HepG2 (cell line): ENCODE data around the gene PIGC. TPM values are rescaled to one million over a fixed set of nuclear protein-coding genes. Genes with fewer than 3 reads are reported as not detected.

Experiments
- CAMTA2 ChIP-seq: sonication (generic); formaldehyde crosslinking; IDR thresholded peaks from 2 replicates; pipeline ENCODE4 v1.4.0; 2020; ENCODE audit warnings: mild to moderate bottlenecking, missing genetic modification reagents, borderline replicate concordance
- DPF2 ChIP-seq: sonication (generic); formaldehyde crosslinking; IDR thresholded peaks from 2 replicates; pipeline ENCODE4 v1.4.0; 2020; ENCODE audit warnings: mild to moderate bottlenecking, low read depth, missing genetic modification reagents, borderline replicate concordance
- EP300 ChIP-seq, 3 experiments: sonication (generic) in 1 of 3; formaldehyde crosslinking in 1 of 3; IDR thresholded peaks; 2 replicates each; pipeline versions ENCODE4 v1.5.1 to v1.6.1; 2011 to 2020; ENCODE audit warnings: low read depth in 2 of 3, low read length in 2 of 3, borderline replicate concordance in 1 of 3, improper control_type of control experiment in 1 of 3, mild to moderate bottlenecking in 1 of 3, missing genetic modification reagents in 1 of 3, moderate library complexity in 1 of 3
- FOXC1 ChIP-seq: sonication (generic); formaldehyde crosslinking; IDR thresholded peaks from 2 replicates; pipeline ENCODE4 v1.8.0; 2022; ENCODE audit warnings: mild to moderate bottlenecking, missing genetic modification reagents, borderline replicate concordance
- GTF2F1 ChIP-seq: fragments of 150-350 bp; IDR thresholded peaks from 2 replicates; pipeline ENCODE4 v1.6.1; 2014; ENCODE audit warnings: low read length
- KMT2A ChIP-seq: sonication (generic); formaldehyde crosslinking; IDR thresholded peaks from 2 replicates; pipeline ENCODE4 v1.4.0; 2020; ENCODE audit warnings: missing genetic modification reagents
- KMT2B ChIP-seq: IDR thresholded peaks from 2 replicates; pipeline ENCODE4 v1.6.1; 2016; ENCODE audit warnings: missing genetic modification reagents, missing compliant biosample characterization
- RARA ChIP-seq: IDR thresholded peaks from 2 replicates; pipeline ENCODE4 v1.6.1; 2016; ENCODE audit warnings: missing genetic modification reagents, missing compliant biosample characterization
- SMAD1 ChIP-seq: sonication (generic); formaldehyde crosslinking; IDR thresholded peaks from 2 replicates; pipeline ENCODE4 v1.4.0; 2020; ENCODE audit warnings: missing genetic modification reagents, low read depth, mild to moderate bottlenecking, borderline replicate concordance
- TRIM24 ChIP-seq: sonication (generic); formaldehyde crosslinking; IDR thresholded peaks from 2 replicates; pipeline ENCODE4 v1.8.0; 2022; ENCODE audit warnings: mild to moderate bottlenecking, missing genetic modification reagents
- XBP1 ChIP-seq: sonication (generic); formaldehyde crosslinking; IDR thresholded peaks from 2 replicates; pipeline ENCODE4 v1.5.0; 2020; ENCODE audit warnings: missing genetic modification reagents
- ZNF160 ChIP-seq: sonication (generic); formaldehyde crosslinking; IDR thresholded peaks from 2 replicates; pipeline ENCODE4 v1.8.0; 2022; ENCODE audit warnings: mild to moderate bottlenecking, inconsistent platforms, missing genetic modification reagents
- ZNF34 ChIP-seq: sonication (generic); formaldehyde crosslinking; IDR thresholded peaks from 2 replicates; pipeline ENCODE4 v1.4.0; 2020; ENCODE audit warnings: mild to moderate bottlenecking, missing genetic modification reagents, borderline replicate concordance
- ZNF558 ChIP-seq: sonication (generic); formaldehyde crosslinking; IDR thresholded peaks from 2 replicates; pipeline ENCODE4 v1.9.0; 2022; ENCODE audit warnings: mild to moderate bottlenecking, missing genetic modification reagents, borderline replicate concordance
- ZNF792 ChIP-seq: IDR thresholded peaks from 2 replicates; pipeline ENCODE4 v1.6.1; 2016
- ZSCAN21 ChIP-seq: sonication (generic); formaldehyde crosslinking; IDR thresholded peaks from 2 replicates; pipeline ENCODE4 v1.8.0; 2022; ENCODE audit warnings: mild to moderate bottlenecking, missing genetic modification reagents, moderate library complexity, borderline replicate concordance
- polyA plus RNA-seq, 8 experiments: library from polyadenylated mRNA; depleted of rRNA in 3 of 8; stranded (reverse) in 7 of 8; unstranded in 1 of 8; fragments of >200 nt; fragmentation: Illumina TruSeq in 4 of 8; extraction: Trizol in 4 of 8; gene quantifications; 2 replicates each; pipeline versions ENCODE4 v1.2.1 to v1.2.3, GENCODE V29; 2011 to 2016; ENCODE audit warnings: low read depth in 4 of 8, missing spikeins in 1 of 8, mixed read lengths in 1 of 8; ENCODE audit not compliant: insufficient read depth in 1 of 8
- total RNA-seq, 5 experiments: library from RNA; depleted of rRNA; stranded (reverse); fragments of >200 nt; fragmentation: Illumina TruSeq; extraction: Trizol; gene quantifications; 2 replicates each; pipeline ENCODE4 v1.2.3, GENCODE V29; 2016; ENCODE audit warnings: low read depth in 1 of 5
- TF ChIP-seq, protein P1 (sequence below), 2 experiments: fragments of 450-650 bp in 1 of 2; sonication (generic) in 1 of 2; formaldehyde crosslinking; IDR thresholded peaks; 2 replicates each; pipeline versions ENCODE4 v1.5.0 to v1.8.0; 2020 to 2022; ENCODE audit warnings: mild to moderate bottlenecking in 1 of 2, missing genetic modification reagents in 1 of 2
- TF ChIP-seq, protein P2 (sequence below): sonication (generic); formaldehyde crosslinking; IDR thresholded peaks from 2 replicates; pipeline ENCODE4 v1.5.0; 2020; ENCODE audit warnings: mild to moderate bottlenecking, missing genetic modification reagents, borderline replicate concordance
- TF ChIP-seq, protein P3 (sequence below): IDR thresholded peaks from 2 replicates; pipeline ENCODE4 v1.6.1; 2016; ENCODE audit warnings: low read depth, missing genetic modification reagents, missing compliant biosample characterization

PIGC gene
- total and polyA plus RNA-seq, 2 of the 13 experiments (the other 11 are each of a cell fraction or from before 2014, with no cell fraction given): 26.7 to 29.5 TPM

DNA sequence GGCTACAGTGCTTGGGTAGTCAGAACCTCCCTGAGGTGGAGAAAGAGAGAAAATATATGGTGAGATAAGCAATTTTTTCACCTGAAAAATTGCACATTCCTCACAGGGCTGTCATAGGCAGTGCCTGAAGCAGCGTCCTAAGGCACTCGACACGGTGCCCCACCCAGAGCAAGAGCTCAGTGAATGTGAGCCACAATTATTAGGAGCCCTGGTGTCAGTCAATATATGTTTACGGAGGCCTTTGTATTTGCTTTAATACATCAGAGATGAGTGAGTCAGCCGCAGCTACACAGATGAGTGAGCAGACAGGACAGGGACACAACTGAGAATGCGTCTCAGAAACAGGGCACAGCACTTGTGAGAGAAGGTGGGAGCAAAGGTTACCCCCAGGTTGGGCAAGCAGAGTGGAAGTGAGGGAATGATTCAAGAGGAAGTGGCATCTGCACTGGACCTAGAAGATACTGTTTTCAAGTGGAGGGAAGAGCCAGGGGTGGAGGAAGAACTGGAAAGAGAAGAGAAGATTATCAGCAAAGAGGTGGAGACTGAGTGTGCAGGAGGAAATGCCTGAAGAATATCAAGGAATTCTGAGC lies 5.2 kb upstream of the PIGC start (continued):
- TF ChIP-seq EP300 (IDR thresholded peaks at IDR 0.05; ENCODE audit: low read depth in 2 of 2, low read length in 2 of 2) (peak; percentile 7 to 60; a peak in 2 of 4 replicates), EP300 (CRISPR knock-in tag; IDR thresholded peaks at IDR 0.05; ENCODE audit: borderline replicate concordance) (peak; percentile 81), XBP1 (no peak), CAMTA2 (no peak), ZNF34 (CRISPR knock-in tag) (0 out of 2 replicates have a peak, but pooled peaks have one; percentile 58), GTF2F1 (no peak), ZNF558 (CRISPR knock-in tag) (no peak; the same call in 1 of the 2 replicates), RARA (CRISPR knock-in tag) (peak; percentile 65), ZNF792 (CRISPR knock-in tag) (no peak), KMT2B (CRISPR knock-in tag) (peak; percentile 42; the same call in 1 of the 2 replicates), SMAD1 (CRISPR knock-in tag) (no peak), ZSCAN21 (CRISPR knock-in tag) (no peak), DPF2 (CRISPR knock-in tag) (0 out of 2 replicates have a peak, but pooled peaks have one; percentile 53), ZNF160 (no peak), FOXC1 (CRISPR knock-in tag) (0 out of 2 replicates have a peak, but pooled peaks have one; percentile 10), KMT2A (no peak), TRIM24 (CRISPR knock-in tag) (no peak)
- TF ChIP-seq, protein P1, sequence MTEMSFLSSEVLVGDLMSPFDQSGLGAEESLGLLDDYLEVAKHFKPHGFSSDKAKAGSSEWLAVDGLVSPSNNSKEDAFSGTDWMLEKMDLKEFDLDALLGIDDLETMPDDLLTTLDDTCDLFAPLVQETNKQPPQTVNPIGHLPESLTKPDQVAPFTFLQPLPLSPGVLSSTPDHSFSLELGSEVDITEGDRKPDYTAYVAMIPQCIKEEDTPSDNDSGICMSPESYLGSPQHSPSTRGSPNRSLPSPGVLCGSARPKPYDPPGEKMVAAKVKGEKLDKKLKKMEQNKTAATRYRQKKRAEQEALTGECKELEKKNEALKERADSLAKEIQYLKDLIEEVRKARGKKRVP (CRISPR knock-in tag; IDR thresholded peaks at IDR 0.05): peak in 1 of 2 experiments; percentile 59; a peak in 1 of 4 replicates
- TF ChIP-seq, protein P2, sequence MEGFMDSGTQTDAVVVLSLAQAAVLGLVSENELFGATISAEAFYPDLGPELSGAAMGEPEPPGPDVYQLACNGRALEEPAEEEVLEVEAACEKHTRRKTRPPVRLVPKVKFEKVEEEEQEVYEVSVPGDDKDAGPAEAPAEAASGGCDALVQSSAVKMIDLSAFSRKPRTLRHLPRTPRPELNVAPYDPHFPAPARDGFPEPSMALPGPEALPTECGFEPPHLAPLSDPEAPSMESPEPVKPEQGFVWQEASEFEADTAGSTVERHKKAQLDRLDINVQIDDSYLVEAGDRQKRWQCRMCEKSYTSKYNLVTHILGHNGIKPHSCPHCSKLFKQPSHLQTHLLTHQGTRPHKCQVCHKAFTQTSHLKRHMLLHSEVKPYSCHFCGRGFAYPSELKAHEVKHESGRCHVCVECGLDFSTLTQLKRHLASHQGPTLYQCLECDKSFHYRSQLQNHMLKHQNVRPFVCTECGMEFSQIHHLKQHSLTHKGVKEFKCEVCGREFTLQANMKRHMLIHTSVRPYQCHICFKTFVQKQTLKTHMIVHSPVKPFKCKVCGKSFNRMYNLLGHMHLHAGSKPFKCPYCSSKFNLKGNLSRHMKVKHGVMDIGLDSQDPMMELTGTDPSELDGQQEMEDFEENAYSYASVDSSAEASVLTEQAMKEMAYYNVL: no peak
- TF ChIP-seq, protein P3, sequence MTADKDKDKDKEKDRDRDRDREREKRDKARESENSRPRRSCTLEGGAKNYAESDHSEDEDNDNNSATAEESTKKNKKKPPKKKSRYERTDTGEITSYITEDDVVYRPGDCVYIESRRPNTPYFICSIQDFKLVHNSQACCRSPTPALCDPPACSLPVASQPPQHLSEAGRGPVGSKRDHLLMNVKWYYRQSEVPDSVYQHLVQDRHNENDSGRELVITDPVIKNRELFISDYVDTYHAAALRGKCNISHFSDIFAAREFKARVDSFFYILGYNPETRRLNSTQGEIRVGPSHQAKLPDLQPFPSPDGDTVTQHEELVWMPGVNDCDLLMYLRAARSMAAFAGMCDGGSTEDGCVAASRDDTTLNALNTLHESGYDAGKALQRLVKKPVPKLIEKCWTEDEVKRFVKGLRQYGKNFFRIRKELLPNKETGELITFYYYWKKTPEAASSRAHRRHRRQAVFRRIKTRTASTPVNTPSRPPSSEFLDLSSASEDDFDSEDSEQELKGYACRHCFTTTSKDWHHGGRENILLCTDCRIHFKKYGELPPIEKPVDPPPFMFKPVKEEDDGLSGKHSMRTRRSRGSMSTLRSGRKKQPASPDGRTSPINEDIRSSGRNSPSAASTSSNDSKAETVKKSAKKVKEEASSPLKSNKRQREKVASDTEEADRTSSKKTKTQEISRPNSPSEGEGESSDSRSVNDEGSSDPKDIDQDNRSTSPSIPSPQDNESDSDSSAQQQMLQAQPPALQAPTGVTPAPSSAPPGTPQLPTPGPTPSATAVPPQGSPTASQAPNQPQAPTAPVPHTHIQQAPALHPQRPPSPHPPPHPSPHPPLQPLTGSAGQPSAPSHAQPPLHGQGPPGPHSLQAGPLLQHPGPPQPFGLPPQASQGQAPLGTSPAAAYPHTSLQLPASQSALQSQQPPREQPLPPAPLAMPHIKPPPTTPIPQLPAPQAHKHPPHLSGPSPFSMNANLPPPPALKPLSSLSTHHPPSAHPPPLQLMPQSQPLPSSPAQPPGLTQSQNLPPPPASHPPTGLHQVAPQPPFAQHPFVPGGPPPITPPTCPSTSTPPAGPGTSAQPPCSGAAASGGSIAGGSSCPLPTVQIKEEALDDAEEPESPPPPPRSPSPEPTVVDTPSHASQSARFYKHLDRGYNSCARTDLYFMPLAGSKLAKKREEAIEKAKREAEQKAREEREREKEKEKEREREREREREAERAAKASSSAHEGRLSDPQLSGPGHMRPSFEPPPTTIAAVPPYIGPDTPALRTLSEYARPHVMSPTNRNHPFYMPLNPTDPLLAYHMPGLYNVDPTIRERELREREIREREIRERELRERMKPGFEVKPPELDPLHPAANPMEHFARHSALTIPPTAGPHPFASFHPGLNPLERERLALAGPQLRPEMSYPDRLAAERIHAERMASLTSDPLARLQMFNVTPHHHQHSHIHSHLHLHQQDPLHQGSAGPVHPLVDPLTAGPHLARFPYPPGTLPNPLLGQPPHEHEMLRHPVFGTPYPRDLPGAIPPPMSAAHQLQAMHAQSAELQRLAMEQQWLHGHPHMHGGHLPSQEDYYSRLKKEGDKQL: peak; percentile 73; the same call in 1 of the 2 replicates
